D721Med (cell line): ENCODE data around the gene SFXN3.
A peak's percentile ranks its signal among the peaks of the same experiment; 100 is the strongest.

ENCODE experiments used
- DNase-seq: peaks from one replicate; pipeline ENCODE4 v3.0.0; 2011; ENCODE audit warnings: low spot score; ENCODE audit not compliant: insufficient read length
- FAIRE-seq: peaks from 2 replicates; lab custom pipeline; 2011; peaks lifted over from hg19 to GRCh38; lab: Jason Lieb, UNC
- CTCF ChIP-seq: IDR thresholded peaks from 2 replicates; pipeline ENCODE4 v1.5.1; 2012; ENCODE audit warnings: mild to moderate bottlenecking, control low read depth; ENCODE audit not compliant: insufficient read depth; ENCODE audit errors: missing control alignments

Gene SFXN3

GRCh38 chr10:101000915-101001658 lies 29.9 kb upstream of the SFXN3 start:
- DNase-seq (no peak), FAIRE-seq (peak; percentile 46)
- TF ChIP-seq CTCF: no peak

GRCh38 chr10:101001659-101002035 lies 29.4 kb upstream of the SFXN3 start:
- FAIRE-seq: no peak
- no peak for DNase-seq
- no peak for TF ChIP-seq CTCF

GRCh38 chr10:101002456-101002855 lies 28.6 kb upstream of the SFXN3 start:
- no peak for FAIRE-seq
- DNase-seq: no peak
- TF ChIP-seq CTCF: no peak

- TF ChIP-seq CTCF: no peak
- DNase-seq (no peak), FAIRE-seq (no peak)
Observed at GRCh38 chr10:101003639-101004206, 27.3 kb upstream of the SFXN3 start.

GRCh38 chr10:101005361-101005760 lies 25.7 kb upstream of the SFXN3 start:
- DNase-seq (no peak), FAIRE-seq (no peak)
- no peak for TF ChIP-seq CTCF

GRCh38 chr10:101005869-101006567 lies 25.0 kb upstream of the SFXN3 start:
- DNase-seq (no peak), FAIRE-seq (no peak)
- no peak for TF ChIP-seq CTCF
